Activated CD8-positive, alpha-beta memory T cell treated with anti-CD3 and anti-CD28 coated beads for 48 hours (primary cell): ENCODE data around the gene DYNLT4.

Source experiments
- DNase-seq, 3 experiments: peaks; one replicate each; pipeline ENCODE4 v3.0.0-alpha.2; 2020; ENCODE audit warnings: low read depth in 2 of 3, low spot score in 2 of 3

The DYNLT4 gene

GRCh38 chr1:44790968-44791801, 16.0 kb downstream of the DYNLT4 start:
- DNase-seq: no peak

GRCh38 chr1:44788120-44788860, 18.9 kb downstream of the DYNLT4 start, which contains the start of gene BEST4:
Gene BEST4 (minus strand): TSS chr1:44788170. CDS start chr1:44787705, 465 bp downstream.
- DNase-seq: no peak

- DNase-seq: no peak
Measured at GRCh38 chr1:44787506-44787905, 19.6 kb downstream of the DYNLT4 start.

- no peak for DNase-seq
Measured at GRCh38 chr1:44786841-44787426, 20.2 kb downstream of the DYNLT4 start.

GRCh38 chr1:44786138-44786840, 20.9 kb downstream of the DYNLT4 start:
- peak in 1 of 3 experiments; percentile 50 for DNase-seq

- DNase-seq: no peak
Measured at GRCh38 chr1:44785501-44786137, 21.5 kb downstream of the DYNLT4 start.

GRCh38 chr1:44785029-44785380, 22.1 kb downstream of the DYNLT4 start:
- no peak for DNase-seq

GRCh38 chr1:44784094-44785028, 22.8 kb downstream of the DYNLT4 start:
- DNase-seq: no peak

GRCh38 chr1:44783697-44784093, 23.5 kb downstream of the DYNLT4 start:
- DNase-seq: no peak

- DNase-seq: no peak
Measured at GRCh38 chr1:44780583-44781121, 26.5 kb downstream of the DYNLT4 start.

- DNase-seq: no peak
Measured at GRCh38 chr1:44778705-44779576, 28.2 kb downstream of the DYNLT4 start.

- DNase-seq: no peak
Measured at GRCh38 chr1:44777969-44778635, 29.0 kb downstream of the DYNLT4 start.

- no peak for DNase-seq
Measured at GRCh38 chr1:44777547-44777946, 29.6 kb downstream of the DYNLT4 start.

- no peak for DNase-seq
Measured at GRCh38 chr1:44776730-44777068, 30.5 kb downstream of the DYNLT4 start.

- no peak for DNase-seq
Measured at GRCh38 chr1:44775930-44776729, 31.0 kb downstream of the DYNLT4 start.

- DNase-seq: peak; percentile 74 to 87 (median 76)
Measured at GRCh38 chr1:44775078-44775929, 31.8 kb downstream of the DYNLT4 start, which contains the start of gene RPS8. Gene RPS8 (plus strand): TSS chr1:44775540. CDS start chr1:44775597, 57 bp downstream.
